Activated naive CD8-positive, alpha-beta T cell treated with anti-CD3 and anti-CD28 coated beads, Interleukin-2, amount 50 U/mL, for 16 hours (primary cell): Measurements from ENCODE around the gene RNF44.
"Not testable (repeated sequence)": the region's sequence is repeated elsewhere in the genome, so short reads cannot be mapped to it uniquely, and the experiment has no call there.

ENCODE experiments used
- DNase-seq: peaks from one replicate; pipeline ENCODE4 v3.0.0-alpha.2; 2020; ENCODE audit warnings: low read depth, low spot score

RNF44 gene

GRCh38 chr5:176552332-176552869 lies 15.2 kb upstream of the RNF44 start:
- no peak for DNase-seq

GRCh38 chr5:176550937-176551336 lies 13.7 kb upstream of the RNF44 start:
- DNase-seq: not testable (repeated sequence)

- no peak for DNase-seq
These were observed 13.2 kb upstream of the RNF44 start for GRCh38 chr5:176550275-176550831.

GRCh38 chr5:176549871-176550270 lies 12.7 kb upstream of the RNF44 start:
- no peak for DNase-seq

- no peak for DNase-seq
These were observed 11.8 kb upstream of the RNF44 start, which contains the start of gene CDHR2 for GRCh38 chr5:176548967-176549444. TSS of gene CDHR2 (plus strand) at chr5:176549342. CDS start at chr5:176565353, 16,011 bp downstream.

- no peak for DNase-seq
These were observed 10.6 kb upstream of the RNF44 start for GRCh38 chr5:176547802-176548201.

- DNase-seq: no peak
These were observed 8.7 kb upstream of the RNF44 start for GRCh38 chr5:176545737-176546509.

- no peak for DNase-seq
These were observed 8.2 kb upstream of the RNF44 start for GRCh38 chr5:176545388-176545736.

GRCh38 chr5:176543428-176544182 lies 6.4 kb upstream of the RNF44 start:
- DNase-seq: peak; percentile 50

GRCh38 chr5:176542596-176543427 lies 5.6 kb upstream of the RNF44 start:
- DNase-seq: no peak

GRCh38 chr5:176542135-176542595 lies 5.0 kb upstream of the RNF44 start:
- no peak for DNase-seq

- no peak for DNase-seq
These were observed 4.3 kb upstream of the RNF44 start for GRCh38 chr5:176541338-176542134.

- no peak for DNase-seq
These were observed 3.7 kb upstream of the RNF44 start for GRCh38 chr5:176540956-176541337.

GRCh38 chr5:176540476-176540899 lies 3.3 kb upstream of the RNF44 start:
- DNase-seq: no peak

GRCh38 chr5:176538989-176539384 lies 1.8 kb upstream of the RNF44 start:
- no peak for DNase-seq

- DNase-seq: no peak
These were observed 1.2 kb upstream of the RNF44 start for GRCh38 chr5:176538230-176538988.

GRCh38 chr5:176537554-176538229 lies 490 bp upstream of the RNF44 start:
- peak; percentile 93 for DNase-seq

- DNase-seq: peak; percentile 51
These were observed 885 bp downstream of the RNF44 start for GRCh38 chr5:176536132-176536901.
